HCT116 (cell line): ENCODE measurements around the gene WDFY2. TPM values are rescaled to one million over a fixed set of nuclear protein-coding genes. Genes with fewer than 3 reads are reported as not detected.

Source experiments
- ATAC-seq: fragments of 200-7000 bp; cut with Tn5 transposase; 2 replicates; pipeline ENCODE4 v1.9.1; 2020; ENCODE audit warnings: mild to moderate bottlenecking, moderate library complexity
- BruUV-seq: library from RNA; stranded (reverse); fragments of 400-500 nt; replicated peaks from 2 replicates; lab custom pipeline; 2021; lab: Mats Ljungman, UMichigan
- CTCF ChIA-PET: fragments of 300-600 bp; sonication (Branson Sonifier 250); formaldehyde crosslinking; loops from one replicate; lab custom pipeline; 2021; ENCODE audit warnings: antibody characterized with exemption; lab: Charles Lee
- POLR2A ChIA-PET: fragments of 300-600, 350-600 bp; sonication (Branson Sonifier 250); formaldehyde crosslinking; loops from one replicate; lab custom pipeline; 2021; ENCODE audit warnings: antibody characterized with exemption; lab: Charles Lee
- RAD21 ChIA-PET, 2 experiments: fragments of 300-600 bp; sonication (Branson Sonifier 250); formaldehyde crosslinking; loops; one replicate each; lab custom pipeline; 2023; ENCODE audit warnings: low total read pairs in 2 of 2; ENCODE audit not compliant: uncharacterized antibody in 2 of 2, unreplicated experiment in 2 of 2, low non-redundant PET in 1 of 2; lab: Charles Lee
- DNase-seq: peaks from one replicate; pipeline ENCODE4 v3.0.0-alpha.2; 2010; ENCODE audit warnings: low read depth, low spot score
- H2AFZ ChIP-seq: fragments of 200-600 bp; shearing (Covaris generic), sonication (generic); 2 replicates; pipeline ENCODE4 v1.6.1; 2017; ENCODE audit warnings: low read depth, mixed run types, mixed read lengths, antibody characterized with exemption, low read length; ENCODE audit not compliant: poor library complexity, severe bottlenecking
- H3K27ac ChIP-seq: 2 replicates; pipeline ENCODE4 v1.5.1; 2012; ENCODE audit warnings: low read depth, low read length
- H3K27me3 ChIP-seq: fragments of 200-600 bp; sonication (generic); 2 replicates; pipeline ENCODE4 v1.6.1; 2016; ENCODE audit warnings: mixed run types, low read length, mixed read lengths; ENCODE audit not compliant: insufficient read depth
- H3K36me3 ChIP-seq, 2 experiments: fragments of 200-500 bp in 1 of 2; fragments of 200-600 bp in 1 of 2; sonication (Bioruptor generic) in 1 of 2; sonication (generic) in 1 of 2; 2 replicates each; pipeline versions ENCODE4 v1.5.1 to v1.6.1; 2014 to 2016; ENCODE audit warnings: low read length in 2 of 2, inconsistent platforms in 1 of 2, mixed read lengths in 1 of 2, mixed run types in 1 of 2; ENCODE audit not compliant: insufficient read depth in 2 of 2, control insufficient read depth in 1 of 2
- H3K4me1 ChIP-seq, 2 experiments: fragments of 200-600 bp in 1 of 2; sonication (generic) in 1 of 2; 2 replicates each; pipeline versions ENCODE4 v1.5.1 to v1.6.1; 2012 to 2017; ENCODE audit warnings: low read length in 2 of 2, inconsistent platforms in 1 of 2, mild to moderate bottlenecking in 1 of 2, mixed read lengths in 1 of 2, mixed run types in 1 of 2, moderate library complexity in 1 of 2; ENCODE audit not compliant: insufficient read depth in 2 of 2, control insufficient read depth in 1 of 2
- H3K4me2 ChIP-seq: fragments of 200-600 bp; sonication (generic); 2 replicates; pipeline ENCODE4 v1.6.1; 2017; ENCODE audit warnings: mixed run types, low read length, mixed read lengths
- H3K4me3 ChIP-seq, 2 experiments: fragments of 200-600 bp in 1 of 2; sonication (generic) in 1 of 2; replicated peaks in 1 of 2; 2 replicates each; pipeline ENCODE4 v1.5.1; 2011 to 2016; ENCODE audit warnings: low read length in 2 of 2, control low read depth in 1 of 2, low read depth in 1 of 2, mild to moderate bottlenecking in 1 of 2, mixed read lengths in 1 of 2, mixed run types in 1 of 2
- H3K79me2 ChIP-seq: fragments of 200-600 bp; sonication (generic); 2 replicates; pipeline ENCODE4 v1.6.1; 2017; ENCODE audit warnings: mild to moderate bottlenecking, mixed run types, low read length, moderate library complexity, mixed read lengths; ENCODE audit not compliant: insufficient read depth
- H3K9ac ChIP-seq: fragments of 200-600 bp; sonication (generic); 2 replicates; pipeline ENCODE4 v1.6.1; 2016; ENCODE audit warnings: low read length, mixed read lengths
- H3K9me2 ChIP-seq: fragments of 200-600 bp; sonication (generic), shearing (Covaris generic); 2 replicates; pipeline ENCODE4 v1.6.1; 2017; ENCODE audit warnings: mixed run types, mild to moderate bottlenecking, moderate library complexity; ENCODE audit not compliant: insufficient read depth
- H3K9me3 ChIP-seq, 2 experiments: fragments of 200-500 bp in 1 of 2; fragments of 200-600 bp in 1 of 2; sonication (Bioruptor generic) in 1 of 2; sonication (generic) in 1 of 2; 2 replicates each; pipeline ENCODE4 v1.6.1; 2014 to 2017; ENCODE audit warnings: low read length in 2 of 2, mixed read lengths in 2 of 2, inconsistent platforms in 1 of 2, low read depth in 1 of 2, mild to moderate bottlenecking in 1 of 2, mixed run types in 1 of 2, moderate library complexity in 1 of 2; ENCODE audit not compliant: control insufficient read depth in 1 of 2, insufficient read depth in 1 of 2
- H4K20me1 ChIP-seq: fragments of 200-600 bp; sonication (generic), shearing (Covaris generic); 2 replicates; pipeline ENCODE4 v1.6.1; 2017; ENCODE audit warnings: mixed run types, mild to moderate bottlenecking, moderate library complexity; ENCODE audit not compliant: insufficient read depth
- CBX3 ChIP-seq: IDR thresholded peaks from 2 replicates; pipeline ENCODE4 v1.6.1; 2012; ENCODE audit warnings: low read depth
- EGR1 ChIP-seq: IDR thresholded peaks from 2 replicates; pipeline ENCODE4 v1.6.1; 2012; ENCODE audit warnings: low read depth
- ELF1 ChIP-seq: IDR thresholded peaks from 2 replicates; pipeline ENCODE4 v1.6.1; 2012; ENCODE audit warnings: low read depth, borderline replicate concordance
- EZH2 ChIP-seq: fragments of 200-600 bp; sonication (generic); IDR thresholded peaks from 2 replicates; pipeline ENCODE4 v1.6.1; 2017; ENCODE audit warnings: antibody characterized with exemption, mixed run types
- FOSL1 ChIP-seq: IDR thresholded peaks from 2 replicates; pipeline ENCODE4 v1.6.1; 2012; ENCODE audit warnings: low read depth
- POLR2A ChIP-seq: IDR thresholded peaks from 2 replicates; pipeline ENCODE4 v1.7.0; 2011; ENCODE audit warnings: borderline replicate concordance; ENCODE audit not compliant: insufficient read depth, insufficient read length; ENCODE audit errors: extremely low read depth
- POLR2AphosphoS5 ChIP-seq: IDR thresholded peaks from 2 replicates; pipeline ENCODE4 v1.6.1; 2011; ENCODE audit warnings: mild to moderate bottlenecking, low read depth, low read length, moderate library complexity
- RAD21 ChIP-seq: IDR thresholded peaks from 2 replicates; pipeline ENCODE4 v1.6.1; 2012; ENCODE audit warnings: low read depth, mild to moderate bottlenecking
- SP1 ChIP-seq: IDR thresholded peaks from 2 replicates; pipeline ENCODE4 v1.6.1; 2012; ENCODE audit warnings: low read depth
- SRF ChIP-seq: IDR thresholded peaks from 2 replicates; pipeline ENCODE4 v1.6.1; 2012; ENCODE audit warnings: low read depth
- ZNF274 ChIP-seq: fragments of 200-500 bp; sonication (Bioruptor generic); IDR thresholded peaks from 2 replicates; pipeline ENCODE4 v1.6.1; 2014; ENCODE audit warnings: mild to moderate bottlenecking, low read depth, low read length, inconsistent platforms
- intact Hi-C: fragments of 100-400 bp; cut with micrococcal nuclease; formaldehyde crosslinking; loops from 2 replicates; pipeline ENCODE4 v1.10.0; 2022
- total RNA-seq: library from RNA; stranded (reverse); gene quantifications from one replicate; pipeline ENCODE4 v1.2.1, GENCODE V29; 2021; ENCODE audit not compliant: unreplicated experiment
- TF ChIP-seq, protein P1 (sequence below): IDR thresholded peaks from 2 replicates; pipeline ENCODE4 v1.6.1; 2011; ENCODE audit warnings: mild to moderate bottlenecking, low read length, moderate library complexity; ENCODE audit not compliant: insufficient replicate concordance; ENCODE audit errors: extremely low read depth
- TF ChIP-seq, protein P2 (sequence below): IDR thresholded peaks from 2 replicates; pipeline ENCODE4 v1.6.1; 2012; ENCODE audit warnings: low read depth

Gene WDFY2
- total RNA-seq, 1 experiment from 2014 or later = 6.1 TPM

DNA sequence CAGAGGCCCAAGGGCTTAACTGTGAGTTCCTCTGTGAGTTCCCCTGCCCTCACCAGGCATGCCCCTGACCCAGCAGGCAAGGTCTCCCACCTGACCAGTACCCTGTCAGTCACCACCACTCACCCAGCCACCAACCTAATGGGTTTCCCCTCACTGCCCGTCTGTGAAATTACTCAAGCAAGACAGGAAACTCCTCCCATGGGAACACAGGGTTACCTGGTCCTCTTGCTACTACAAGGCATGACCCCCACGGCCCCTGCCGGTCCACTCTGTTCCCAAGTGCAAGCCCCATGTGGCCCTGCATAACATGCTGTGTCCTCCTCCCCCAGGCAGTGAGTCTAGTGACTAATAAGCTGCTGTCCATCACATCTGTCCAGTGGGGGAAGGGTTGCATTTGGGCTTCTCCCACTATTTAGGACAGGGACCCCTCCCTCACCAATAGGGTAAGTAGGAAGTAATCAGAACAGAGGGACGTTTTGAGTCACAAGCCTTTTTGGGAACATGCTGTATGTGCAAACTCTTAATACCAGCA is 227.7 kb downstream of the WDFY2 start:
- Histone ChIP-seq H3K4me3 (no peak overlapping the region), H3K27ac (no peak overlapping the region), H3K9ac (no peak overlapping the region), H3K9me2 (no peaks in the 10 kb centered on the region), H2AFZ (no peak overlapping the region), H3K79me2 (no peaks in the 10 kb centered on the region), H3K4me1 (peaks cover 0 to 26% of the 10 kb centered on the region in 2 experiments; a peak in 3 of 4 replicates), H3K4me2 (no peak overlapping the region; the same call in 1 of the 2 replicates), H3K9me3 (no peaks in the 10 kb centered on the region), H3K36me3 (no peaks in the 10 kb centered on the region), H4K20me1 (no peaks in the 10 kb centered on the region), H3K27me3 (no peaks in the 10 kb centered on the region)
- intact Hi-C loops = no loop called here
- ChIA-PET RAD21 (no interaction called here), POLR2A (no interaction called here), CTCF (no interaction called here)
- BruUV-seq = no TSS peak
- DNase-seq (no peak), ATAC-seq (no peak)
- no peak for TF ChIP-seq SP1
- TF ChIP-seq, protein P1, sequence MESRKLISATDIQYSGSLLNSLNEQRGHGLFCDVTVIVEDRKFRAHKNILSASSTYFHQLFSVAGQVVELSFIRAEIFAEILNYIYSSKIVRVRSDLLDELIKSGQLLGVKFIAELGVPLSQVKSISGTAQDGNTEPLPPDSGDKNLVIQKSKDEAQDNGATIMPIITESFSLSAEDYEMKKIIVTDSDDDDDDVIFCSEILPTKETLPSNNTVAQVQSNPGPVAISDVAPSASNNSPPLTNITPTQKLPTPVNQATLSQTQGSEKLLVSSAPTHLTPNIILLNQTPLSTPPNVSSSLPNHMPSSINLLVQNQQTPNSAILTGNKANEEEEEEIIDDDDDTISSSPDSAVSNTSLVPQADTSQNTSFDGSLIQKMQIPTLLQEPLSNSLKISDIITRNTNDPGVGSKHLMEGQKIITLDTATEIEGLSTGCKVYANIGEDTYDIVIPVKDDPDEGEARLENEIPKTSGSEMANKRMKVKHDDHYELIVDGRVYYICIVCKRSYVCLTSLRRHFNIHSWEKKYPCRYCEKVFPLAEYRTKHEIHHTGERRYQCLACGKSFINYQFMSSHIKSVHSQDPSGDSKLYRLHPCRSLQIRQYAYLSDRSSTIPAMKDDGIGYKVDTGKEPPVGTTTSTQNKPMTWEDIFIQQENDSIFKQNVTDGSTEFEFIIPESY = no peak
- TF ChIP-seq EGR1 = no peak
- TF ChIP-seq ZNF274 = no peak
- TF ChIP-seq POLR2A = no peak
- TF ChIP-seq SRF = no peak
- no peak for TF ChIP-seq POLR2AphosphoS5
- TF ChIP-seq, protein P2, sequence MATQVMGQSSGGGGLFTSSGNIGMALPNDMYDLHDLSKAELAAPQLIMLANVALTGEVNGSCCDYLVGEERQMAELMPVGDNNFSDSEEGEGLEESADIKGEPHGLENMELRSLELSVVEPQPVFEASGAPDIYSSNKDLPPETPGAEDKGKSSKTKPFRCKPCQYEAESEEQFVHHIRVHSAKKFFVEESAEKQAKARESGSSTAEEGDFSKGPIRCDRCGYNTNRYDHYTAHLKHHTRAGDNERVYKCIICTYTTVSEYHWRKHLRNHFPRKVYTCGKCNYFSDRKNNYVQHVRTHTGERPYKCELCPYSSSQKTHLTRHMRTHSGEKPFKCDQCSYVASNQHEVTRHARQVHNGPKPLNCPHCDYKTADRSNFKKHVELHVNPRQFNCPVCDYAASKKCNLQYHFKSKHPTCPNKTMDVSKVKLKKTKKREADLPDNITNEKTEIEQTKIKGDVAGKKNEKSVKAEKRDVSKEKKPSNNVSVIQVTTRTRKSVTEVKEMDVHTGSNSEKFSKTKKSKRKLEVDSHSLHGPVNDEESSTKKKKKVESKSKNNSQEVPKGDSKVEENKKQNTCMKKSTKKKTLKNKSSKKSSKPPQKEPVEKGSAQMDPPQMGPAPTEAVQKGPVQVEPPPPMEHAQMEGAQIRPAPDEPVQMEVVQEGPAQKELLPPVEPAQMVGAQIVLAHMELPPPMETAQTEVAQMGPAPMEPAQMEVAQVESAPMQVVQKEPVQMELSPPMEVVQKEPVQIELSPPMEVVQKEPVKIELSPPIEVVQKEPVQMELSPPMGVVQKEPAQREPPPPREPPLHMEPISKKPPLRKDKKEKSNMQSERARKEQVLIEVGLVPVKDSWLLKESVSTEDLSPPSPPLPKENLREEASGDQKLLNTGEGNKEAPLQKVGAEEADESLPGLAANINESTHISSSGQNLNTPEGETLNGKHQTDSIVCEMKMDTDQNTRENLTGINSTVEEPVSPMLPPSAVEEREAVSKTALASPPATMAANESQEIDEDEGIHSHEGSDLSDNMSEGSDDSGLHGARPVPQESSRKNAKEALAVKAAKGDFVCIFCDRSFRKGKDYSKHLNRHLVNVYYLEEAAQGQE = no peak
- no peak for TF ChIP-seq FOSL1
- TF ChIP-seq ELF1 = no peak
- TF ChIP-seq RAD21 = no peak
- no peak for TF ChIP-seq CBX3
- TF ChIP-seq EZH2 = no peak
- TF ChIP-seq, all 23 proteins: peak for 0
